Karpas-422 (cell line): ENCODE data around the gene HAUS8. TPM values are rescaled to one million over a fixed set of nuclear protein-coding genes. Genes with fewer than 3 reads are reported as not detected.

Experiments used
- DNase-seq: peaks from one replicate; pipeline ENCODE4 v3.0.0-alpha.2; 2015
- H2AFZ ChIP-seq: fragments of 200-600 bp; sonication (generic); 2 replicates; pipeline ENCODE4 v1.6.1; 2014; ENCODE audit warnings: antibody characterized with exemption, low read length, mixed read lengths
- H3K27ac ChIP-seq: fragments of 200-600 bp; sonication (generic); 2 replicates; pipeline ENCODE4 v1.5.1; 2014; ENCODE audit warnings: mild to moderate bottlenecking, low read length, moderate library complexity
- H3K27me3 ChIP-seq: fragments of 200-600 bp; sonication (generic); 2 replicates; pipeline ENCODE4 v1.6.1; 2014; ENCODE audit warnings: low read length, mixed read lengths
- H3K36me3 ChIP-seq: fragments of 200-600 bp; sonication (generic); 2 replicates; pipeline ENCODE4 v1.6.1; 2014; ENCODE audit warnings: low read length, mixed read lengths; ENCODE audit not compliant: insufficient read depth
- H3K4me1 ChIP-seq: fragments of 200-600 bp; sonication (generic); 2 replicates; pipeline ENCODE4 v1.6.1; 2014; ENCODE audit warnings: mild to moderate bottlenecking, low read length, mixed read lengths
- H3K4me2 ChIP-seq: fragments of 200-600 bp; sonication (generic); 2 replicates; pipeline ENCODE4 v1.6.1; 2014; ENCODE audit warnings: low read length, low read depth, mild to moderate bottlenecking; ENCODE audit not compliant: poor library complexity, severe bottlenecking
- H3K4me3 ChIP-seq: fragments of 200-600 bp; sonication (generic); 2 replicates; pipeline ENCODE4 v1.5.1; 2014; ENCODE audit warnings: mild to moderate bottlenecking, antibody characterized with exemption, low read length, mixed read lengths
- H3K79me2 ChIP-seq: fragments of 200-600 bp; sonication (generic); 2 replicates; pipeline ENCODE4 v1.6.1; 2014; ENCODE audit warnings: mild to moderate bottlenecking, low read length, mixed read lengths
- H3K9ac ChIP-seq: fragments of 200-600 bp; sonication (generic); 2 replicates; pipeline ENCODE4 v1.6.0; 2014; ENCODE audit warnings: low read length
- H3K9me2 ChIP-seq: fragments of 200-600 bp; sonication (generic), shearing (Covaris generic); replicated peaks from 2 replicates; pipeline ENCODE4 v1.6.0; 2014; ENCODE audit warnings: mild to moderate bottlenecking, low read length, moderate library complexity; ENCODE audit not compliant: insufficient read depth
- H3K9me3 ChIP-seq: fragments of 300-700, 200-600 bp; sonication (generic); 2 replicates; pipeline ENCODE4 v1.6.1; 2014; ENCODE audit warnings: low read length, mixed read lengths
- H4K20me1 ChIP-seq: fragments of 200-600 bp; sonication (generic); 2 replicates; pipeline ENCODE4 v1.6.1; 2014; ENCODE audit warnings: mild to moderate bottlenecking, antibody characterized with exemption, low read length, low read depth; ENCODE audit not compliant: insufficient read depth
- total RNA-seq: library from RNA; depleted of rRNA; stranded (reverse); fragments of >200 nt; shearing (Covaris generic); gene quantifications from 2 replicates; pipeline ENCODE4 v1.2.3, GENCODE V29; 2014; ENCODE audit warnings: low replicate concordance; rRNA removed

The HAUS8 gene, protein sequence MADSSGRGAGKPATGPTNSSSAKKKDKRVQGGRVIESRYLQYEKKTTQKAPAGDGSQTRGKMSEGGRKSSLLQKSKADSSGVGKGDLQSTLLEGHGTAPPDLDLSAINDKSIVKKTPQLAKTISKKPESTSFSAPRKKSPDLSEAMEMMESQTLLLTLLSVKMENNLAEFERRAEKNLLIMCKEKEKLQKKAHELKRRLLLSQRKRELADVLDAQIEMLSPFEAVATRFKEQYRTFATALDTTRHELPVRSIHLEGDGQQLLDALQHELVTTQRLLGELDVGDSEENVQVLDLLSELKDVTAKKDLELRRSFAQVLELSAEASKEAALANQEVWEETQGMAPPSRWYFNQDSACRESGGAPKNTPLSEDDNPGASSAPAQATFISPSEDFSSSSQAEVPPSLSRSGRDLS
- 17.6 and 20.4 TPM in 2 replicates for total RNA-seq

DNA sequence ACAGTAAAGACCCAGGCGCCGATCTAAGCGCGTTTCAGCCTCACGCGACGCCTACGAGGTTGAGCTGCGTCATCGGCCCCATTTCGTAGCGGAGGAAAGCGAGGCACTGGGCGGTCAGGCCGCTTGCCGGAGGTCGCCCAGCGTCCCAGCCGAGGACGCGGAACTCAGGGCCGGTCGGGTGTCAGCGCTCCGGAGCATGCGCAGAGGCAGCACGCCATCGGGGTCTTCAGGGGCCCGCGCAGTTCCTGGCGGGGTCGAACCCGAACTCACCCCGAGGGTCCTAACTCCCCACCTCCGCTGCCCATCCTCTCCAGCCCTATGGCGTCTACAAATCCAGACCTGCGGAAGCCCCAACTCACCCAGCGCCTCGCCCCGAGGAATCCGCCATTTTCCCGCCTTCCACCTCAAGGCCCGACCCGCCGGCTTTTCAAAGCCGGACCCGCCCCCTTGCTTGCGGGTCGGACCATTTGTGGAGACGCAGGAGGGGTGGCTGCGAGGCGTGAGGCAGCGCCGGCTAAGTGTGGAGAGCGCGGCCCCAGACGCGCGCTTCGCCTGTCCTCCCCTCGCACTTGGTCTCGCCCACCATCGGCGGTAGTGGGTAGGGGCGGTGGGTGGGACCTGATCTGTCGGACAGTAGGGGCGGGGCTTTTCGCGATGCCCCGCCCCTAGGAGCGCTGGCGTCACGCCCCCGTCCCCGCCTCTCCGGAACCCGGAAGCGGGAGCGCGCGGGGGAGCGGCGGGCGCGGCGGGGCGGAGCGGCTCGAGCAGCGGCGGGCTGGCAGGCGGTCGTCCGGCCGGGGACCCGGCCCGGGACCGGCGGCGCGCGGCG is at the start of gene HAUS8, which contains the start of gene MYO9B:
Gene HAUS8, minus strand, starts transcription at position 418 of the 829 bp plus-strand sequence. Its CDS starts 30 bp downstream, at position 388.
Gene MYO9B, plus strand, starts transcription at position 743 of the 829 bp plus-strand sequence. CDS start 25,941 bp downstream, outside the sequence.
- Histone ChIP-seq H3K9me2 (no peaks in the 10 kb centered on the region), H3K4me2 (peak within 1 kb of the TSS; percentile 88), H2AFZ (0 out of 2 replicates have a peak within 1 kb of the TSS, but pooled peaks have one; percentile 16), H3K79me2 (peaks cover 87% of the 10 kb centered on the region), H3K36me3 (peaks cover 34% of the 10 kb centered on the region), H3K4me1 (peaks cover 54% of the 10 kb centered on the region), H3K27ac (peak within 1 kb of the TSS; percentile 89), H3K4me3 (peak within 1 kb of the TSS; percentile 95), H3K9ac (peak within 1 kb of the TSS; percentile 99), H4K20me1 (peaks cover 57% of the 10 kb centered on the region), H3K27me3 (no peaks in the 10 kb centered on the region), H3K9me3 (no peaks in the 10 kb centered on the region)
- DNase-seq, result peak; percentile 100

DNA sequence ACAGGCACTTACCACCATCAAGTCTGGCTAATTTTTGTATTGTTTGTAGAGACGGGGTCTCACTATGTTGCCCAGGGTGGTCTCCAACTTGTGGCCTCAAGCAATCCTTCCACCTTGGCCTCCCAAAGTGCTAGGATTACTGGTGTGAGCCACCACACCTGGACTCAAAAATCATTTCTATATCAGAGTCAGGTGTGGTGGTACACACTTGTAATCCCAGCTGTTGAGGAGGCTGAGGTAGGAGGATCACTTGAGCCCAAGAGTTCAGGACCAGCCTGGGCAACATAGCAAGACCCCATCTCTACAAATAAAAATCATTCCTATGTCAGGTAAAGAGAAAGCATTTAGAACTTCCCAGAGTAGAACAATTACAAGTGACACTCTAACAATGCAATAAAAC is 48.8 kb upstream of the HAUS8 start:
- H3K9me3 ChIP-seq, result no peaks in the 10 kb centered on the region
- peaks cover 52% of the 10 kb centered on the region for H3K4me1 ChIP-seq
- H3K36me3 ChIP-seq, result 0 out of 2 replicates have a peak, but pooled peaks cover 2% of the 10 kb centered on the region
- no peaks in the 10 kb centered on the region for H3K9me2 ChIP-seq
- DNase-seq, result no peak
- no peaks in the 10 kb centered on the region for H4K20me1 ChIP-seq
- H2AFZ ChIP-seq, result no peak overlapping the region
- H3K4me3 ChIP-seq, result no peak overlapping the region
- no peaks in the 10 kb centered on the region for H3K27me3 ChIP-seq
- peak overlapping the region; percentile 95 for H3K27ac ChIP-seq
- peaks cover 49% of the 10 kb centered on the region for H3K79me2 ChIP-seq
- H3K4me2 ChIP-seq, result no peak overlapping the region
- H3K9ac ChIP-seq, result no peak overlapping the region

DNA sequence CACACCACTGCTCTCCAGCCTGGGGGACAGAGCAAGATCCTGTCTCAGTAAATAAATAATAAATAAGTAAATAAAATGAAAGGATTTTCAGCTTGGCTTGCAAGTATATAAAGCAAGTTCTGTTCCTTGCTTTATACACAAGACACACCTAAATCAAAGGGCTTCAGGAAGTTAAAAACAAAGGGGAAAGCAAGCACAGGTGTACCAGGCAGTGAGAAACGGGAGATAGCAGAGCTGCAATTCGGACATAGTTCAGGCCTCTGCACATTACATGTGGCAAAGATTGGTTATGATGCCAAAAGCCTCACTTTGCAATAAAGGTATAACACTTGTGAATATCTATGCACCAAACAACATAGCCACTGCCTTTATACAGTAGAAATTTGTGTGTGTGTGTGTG is 47.8 kb upstream of the HAUS8 start:
- H3K4me1 ChIP-seq, result peaks cover 52% of the 10 kb centered on the region
- 0 out of 2 replicates have a peak, but pooled peaks cover 6% of the 10 kb centered on the region for H3K36me3 ChIP-seq
- H2AFZ ChIP-seq, result no peak overlapping the region
- no peaks in the 10 kb centered on the region for H3K9me2 ChIP-seq
- H4K20me1 ChIP-seq, result no peaks in the 10 kb centered on the region
- DNase-seq, result no peak
- H3K27ac ChIP-seq, result peak overlapping the region; percentile 85
- no peaks in the 10 kb centered on the region for H3K27me3 ChIP-seq
- H3K9ac ChIP-seq, result no peak overlapping the region
- peaks cover 47% of the 10 kb centered on the region for H3K79me2 ChIP-seq
- H3K9me3 ChIP-seq, result no peaks in the 10 kb centered on the region
- no peak overlapping the region for H3K4me3 ChIP-seq
- no peak overlapping the region for H3K4me2 ChIP-seq

DNA sequence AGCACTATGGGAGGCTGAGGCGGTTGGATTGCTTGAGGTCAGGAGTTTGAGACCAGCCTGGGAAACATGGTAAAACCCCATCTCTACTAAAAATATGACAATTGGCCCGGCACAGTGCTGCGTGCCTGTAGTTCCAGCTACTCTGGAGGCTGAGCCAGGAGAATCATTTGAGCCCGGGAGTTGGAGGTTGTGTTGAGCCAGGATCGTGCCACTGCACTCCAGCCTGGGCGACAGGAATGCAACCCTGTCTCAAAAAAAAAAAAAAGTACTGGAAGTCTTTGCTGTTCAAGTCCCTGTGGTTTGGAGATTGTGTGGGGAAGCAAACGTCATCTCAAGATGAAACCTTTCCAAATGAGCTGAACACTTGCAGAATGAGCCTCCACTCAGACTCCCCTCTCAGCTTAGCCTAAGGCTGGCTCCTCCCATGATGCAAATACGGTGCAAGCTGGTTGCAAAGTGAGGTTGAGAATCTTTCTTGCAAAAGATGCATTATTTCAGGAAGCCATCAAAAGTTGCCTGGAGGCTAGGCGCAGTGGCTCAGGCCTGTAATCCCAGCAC is 46.6 kb upstream of the HAUS8 start:
- H4K20me1 ChIP-seq, result no peaks in the 10 kb centered on the region
- H2AFZ ChIP-seq, result no peak overlapping the region
- peaks cover 46% of the 10 kb centered on the region for H3K79me2 ChIP-seq
- no peaks in the 10 kb centered on the region for H3K27me3 ChIP-seq
- H3K4me1 ChIP-seq, result peaks cover 55% of the 10 kb centered on the region
- DNase-seq, result peak; percentile 79
- no peaks in the 10 kb centered on the region for H3K9me2 ChIP-seq
- peak overlapping the region; percentile 85 for H3K27ac ChIP-seq
- peak overlapping the region; percentile 34; the same call in 1 of the 2 replicates for H3K9ac ChIP-seq
- H3K4me2 ChIP-seq, result peak overlapping the region; percentile 45
- peak overlapping the region; percentile 25; the same call in 1 of the 2 replicates for H3K4me3 ChIP-seq
- 0 out of 2 replicates have a peak, but pooled peaks cover 6% of the 10 kb centered on the region for H3K36me3 ChIP-seq
- no peaks in the 10 kb centered on the region for H3K9me3 ChIP-seq

DNA sequence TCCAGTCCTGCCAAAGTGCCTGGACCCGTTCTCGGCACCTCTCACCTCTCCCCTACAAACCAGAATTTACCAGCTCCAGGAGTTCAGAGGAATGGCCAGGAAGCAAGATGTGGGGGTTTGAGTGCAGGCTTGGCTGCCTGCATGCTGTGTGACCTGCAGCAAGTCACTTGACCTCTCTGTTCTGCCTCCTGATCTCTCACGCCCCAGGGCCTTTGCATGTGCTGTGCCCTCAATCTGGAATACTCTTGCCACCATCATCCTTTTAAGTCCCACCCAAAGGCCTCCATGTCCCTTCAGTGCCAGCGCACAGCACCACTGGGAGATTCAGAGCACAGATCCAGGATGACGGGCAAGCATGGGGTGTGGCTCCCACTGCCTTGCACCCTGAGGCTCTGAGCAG is 43.7 kb upstream of the HAUS8 start:
- H4K20me1 ChIP-seq, result no peaks in the 10 kb centered on the region
- H3K36me3 ChIP-seq, result 0 out of 2 replicates have a peak, but pooled peaks cover 6% of the 10 kb centered on the region
- no peaks in the 10 kb centered on the region for H3K9me3 ChIP-seq
- no peak overlapping the region for H3K27ac ChIP-seq
- H3K4me3 ChIP-seq, result no peak overlapping the region
- no peaks in the 10 kb centered on the region for H3K27me3 ChIP-seq
- no peak overlapping the region for H3K9ac ChIP-seq
- H3K79me2 ChIP-seq, result peaks cover 66% of the 10 kb centered on the region
- H2AFZ ChIP-seq, result no peak overlapping the region
- H3K4me1 ChIP-seq, result peaks cover 52% of the 10 kb centered on the region
- DNase-seq, result no peak
- no peaks in the 10 kb centered on the region for H3K9me2 ChIP-seq
- H3K4me2 ChIP-seq, result no peak overlapping the region

DNA sequence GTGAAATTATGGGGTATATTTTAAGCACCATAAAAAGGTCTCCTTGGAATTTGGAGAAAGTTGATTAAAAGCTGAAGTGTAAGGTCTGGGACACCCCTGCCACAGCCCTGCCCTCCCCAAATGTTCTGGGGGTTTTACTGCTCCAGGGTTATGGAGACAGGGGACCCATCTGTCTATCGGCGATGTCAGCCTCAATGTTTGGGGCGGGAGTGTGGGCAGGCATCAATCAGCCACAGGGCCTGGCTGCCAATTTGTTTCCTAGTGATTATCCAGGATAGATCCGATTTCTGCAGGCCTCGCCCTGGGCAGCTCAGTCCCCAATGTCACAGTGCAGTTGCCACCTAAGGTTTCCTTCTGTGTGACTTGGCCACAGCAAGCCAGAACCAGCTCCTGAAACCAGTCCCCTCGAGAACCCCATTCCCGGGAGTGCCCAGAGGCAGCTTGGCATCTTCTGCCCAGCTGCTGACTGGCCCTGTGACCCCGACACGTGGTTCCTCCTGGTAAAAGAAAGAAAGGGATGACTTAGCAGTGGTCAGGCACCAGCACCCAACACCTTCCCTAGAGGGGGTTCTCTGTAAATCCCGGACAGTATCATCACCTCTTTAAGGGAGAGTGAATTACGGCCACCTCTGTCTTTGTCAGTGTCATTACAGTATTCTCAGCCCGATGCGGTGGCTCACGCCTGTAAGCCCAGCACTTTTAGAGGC is 41.9 kb upstream of the HAUS8 start:
- Histone ChIP-seq H4K20me1 (no peaks in the 10 kb centered on the region), H3K4me2 (no peak overlapping the region), H3K4me1 (peaks cover 42% of the 10 kb centered on the region), H3K9ac (peak overlapping the region; percentile 18; the same call in 1 of the 2 replicates), H3K9me3 (no peaks in the 10 kb centered on the region), H3K79me2 (peaks cover 66% of the 10 kb centered on the region), H3K27me3 (no peaks in the 10 kb centered on the region), H3K27ac (peak overlapping the region; percentile 74), H3K9me2 (no peaks in the 10 kb centered on the region), H3K36me3 (0 out of 2 replicates have a peak, but pooled peaks cover 6% of the 10 kb centered on the region), H2AFZ (no peak overlapping the region), H3K4me3 (no peak overlapping the region)
- DNase-seq, result no peak

DNA sequence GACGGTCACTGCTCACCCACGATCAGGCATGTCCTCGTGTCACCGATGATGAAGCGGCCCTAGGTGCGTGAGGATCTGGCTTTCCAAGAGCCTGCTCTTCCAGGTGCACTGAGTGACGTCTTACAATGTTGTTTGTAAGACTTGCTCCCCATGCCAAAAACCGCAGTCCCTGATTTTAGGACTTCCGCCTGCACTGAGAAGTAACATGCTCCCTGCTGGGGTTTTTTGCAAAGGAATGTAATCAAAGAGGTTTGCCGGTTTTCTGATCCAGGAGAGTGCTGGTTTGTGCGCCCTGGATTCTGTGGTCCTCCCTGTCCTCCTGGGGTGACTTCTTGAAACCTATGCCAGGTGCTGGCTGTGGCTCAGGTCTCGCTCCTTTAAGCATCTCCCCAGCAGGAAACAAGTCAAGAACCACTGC is 39.2 kb upstream of the HAUS8 start:
- peaks cover 16% of the 10 kb centered on the region; the same call in 1 of the 2 replicates for H3K36me3 ChIP-seq
- no peaks in the 10 kb centered on the region for H3K9me2 ChIP-seq
- no peak overlapping the region for H3K27ac ChIP-seq
- H3K4me3 ChIP-seq, result no peak overlapping the region
- H2AFZ ChIP-seq, result no peak overlapping the region
- H3K27me3 ChIP-seq, result no peaks in the 10 kb centered on the region
- H3K9ac ChIP-seq, result no peak overlapping the region
- H3K4me2 ChIP-seq, result no peak overlapping the region
- H3K4me1 ChIP-seq, result peaks cover 43% of the 10 kb centered on the region
- H3K79me2 ChIP-seq, result peaks cover 88% of the 10 kb centered on the region
- no peaks in the 10 kb centered on the region for H3K9me3 ChIP-seq
- DNase-seq, result no peak
- H4K20me1 ChIP-seq, result no peaks in the 10 kb centered on the region
